Lung microvascular endothelial cell (primary cell): ENCODE data around the gene CCT2. TPM values are rescaled to one million over a fixed set of nuclear protein-coding genes. Genes with fewer than 3 reads are reported as not detected.
"Not testable (repeated sequence)": the region's sequence is repeated elsewhere in the genome, so short reads cannot be mapped to it uniquely, and the experiment has no call there.

Experiments used
- DNase-seq, 2 donors: peaks; one replicate each; pipeline versions ENCODE4 v3.0.0 to v3.0.0-alpha.2; 2010; ENCODE audit warnings: low read depth in 2 of 2
- total RNA-seq: library from RNA; depleted of rRNA; stranded (reverse); fragments of >200 nt; gene quantifications from 2 replicates; pipeline ENCODE4 v1.2.1, GENCODE V29; 2014

CCT2 gene
- total RNA-seq, 1 donor from 2014 or later, result 188 TPM

DNA sequence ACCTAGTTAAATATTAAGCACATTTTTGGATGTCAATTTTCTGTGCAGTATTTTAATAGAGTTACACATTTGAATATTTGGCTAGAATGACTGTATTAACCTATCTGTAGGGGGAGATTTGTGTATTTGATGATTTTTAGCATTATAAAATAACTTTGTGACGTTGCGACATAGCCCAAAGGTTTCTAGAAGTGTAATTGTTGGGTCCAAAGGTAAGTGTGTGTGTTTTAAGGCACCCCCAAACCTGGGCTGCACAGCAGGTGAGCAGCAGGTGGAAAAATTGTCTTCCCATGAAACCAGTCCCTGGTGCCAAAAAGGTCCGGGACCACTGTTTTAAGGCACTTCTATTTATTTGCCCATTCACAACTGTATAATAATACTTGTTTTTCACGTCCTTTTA is 3.3 kb downstream of the CCT2 start:
- no peak for DNase-seq

DNA sequence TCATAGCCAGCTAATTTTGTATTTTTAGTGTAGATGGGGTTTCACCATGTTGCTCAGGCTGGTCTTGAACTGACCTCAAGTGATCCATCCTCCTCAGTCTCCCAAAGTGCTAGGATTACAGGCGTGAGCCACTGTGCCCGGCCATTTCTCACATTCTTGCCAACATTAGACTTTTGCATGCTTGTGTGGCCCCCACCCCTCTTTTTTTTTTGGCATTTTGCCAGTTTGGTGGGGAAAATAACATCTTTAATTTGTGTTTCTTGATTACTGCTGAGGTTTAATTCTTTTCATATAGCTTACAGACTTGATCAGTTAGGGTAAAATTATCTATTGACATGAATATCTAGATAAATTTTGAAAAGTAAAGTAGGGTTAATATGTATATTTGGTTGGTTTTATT is 3.8 kb downstream of the CCT2 start:
- DNase-seq, result no peak

DNA sequence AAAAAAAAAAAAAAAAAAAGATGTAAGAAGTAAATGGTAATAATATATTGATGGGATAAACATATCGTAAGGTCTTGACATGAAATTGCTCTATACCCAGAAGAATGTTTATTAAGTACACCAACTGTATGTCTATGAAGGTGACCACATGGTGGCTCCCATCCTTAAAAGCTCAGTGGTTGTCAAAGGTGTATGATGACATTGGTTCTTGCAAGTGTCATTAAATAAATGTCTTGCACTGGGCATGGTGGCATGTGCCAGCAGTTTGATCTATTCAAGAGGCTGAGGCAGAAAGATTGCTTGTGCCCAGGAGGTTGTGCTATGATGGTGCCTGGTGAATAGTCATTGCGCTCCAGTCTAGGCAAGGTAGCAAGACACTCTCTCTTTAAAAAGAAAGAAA is 10.4 kb downstream of the CCT2 start:
- no peak for DNase-seq

DNA sequence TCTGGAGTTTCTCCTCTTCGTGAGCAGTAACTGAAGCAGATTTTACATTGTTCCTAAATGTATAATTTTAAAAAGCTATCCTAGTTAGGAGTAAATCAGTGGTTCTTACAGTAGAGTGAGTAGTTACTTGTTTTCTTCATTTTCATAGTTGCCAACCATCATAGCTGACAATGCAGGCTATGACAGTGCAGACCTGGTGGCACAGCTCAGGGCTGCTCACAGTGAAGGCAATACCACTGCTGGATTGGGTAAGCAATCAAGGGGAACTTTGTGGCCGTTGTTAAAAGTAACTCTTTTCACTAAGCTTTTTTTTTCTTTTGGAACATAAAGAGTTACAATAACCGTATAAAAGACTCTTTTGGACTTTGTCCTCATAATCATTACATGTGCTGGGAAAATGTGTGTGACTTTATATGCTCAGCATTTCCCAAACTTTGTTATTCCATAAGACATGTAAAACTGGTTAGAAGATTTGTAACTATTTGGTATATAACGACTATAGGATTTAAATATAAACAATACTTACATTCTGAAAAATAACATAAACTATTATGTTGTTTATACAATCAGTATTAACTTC is 13.0 kb downstream of the CCT2 start:
- no peak for DNase-seq

DNA sequence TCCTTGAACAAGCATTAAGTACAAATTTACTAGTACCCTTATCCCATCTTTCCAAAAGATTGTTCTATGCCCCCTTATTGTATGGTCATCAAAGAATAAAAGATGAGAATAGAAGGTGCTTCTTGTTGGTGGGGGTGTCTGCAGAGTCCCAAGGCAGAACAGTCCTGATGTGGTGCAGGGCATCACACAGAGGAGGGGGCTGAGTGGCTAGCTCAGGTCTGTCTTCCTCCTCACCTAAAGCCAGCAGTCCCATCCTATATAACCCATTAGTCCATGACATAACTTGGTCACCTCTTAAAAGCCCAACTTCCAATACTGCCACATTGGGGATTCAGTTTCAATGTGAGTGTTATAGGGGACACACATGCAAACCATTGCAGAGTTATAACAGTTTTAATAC is 15.5 kb downstream of the CCT2 start:
- DNase-seq, result no peak

DNA sequence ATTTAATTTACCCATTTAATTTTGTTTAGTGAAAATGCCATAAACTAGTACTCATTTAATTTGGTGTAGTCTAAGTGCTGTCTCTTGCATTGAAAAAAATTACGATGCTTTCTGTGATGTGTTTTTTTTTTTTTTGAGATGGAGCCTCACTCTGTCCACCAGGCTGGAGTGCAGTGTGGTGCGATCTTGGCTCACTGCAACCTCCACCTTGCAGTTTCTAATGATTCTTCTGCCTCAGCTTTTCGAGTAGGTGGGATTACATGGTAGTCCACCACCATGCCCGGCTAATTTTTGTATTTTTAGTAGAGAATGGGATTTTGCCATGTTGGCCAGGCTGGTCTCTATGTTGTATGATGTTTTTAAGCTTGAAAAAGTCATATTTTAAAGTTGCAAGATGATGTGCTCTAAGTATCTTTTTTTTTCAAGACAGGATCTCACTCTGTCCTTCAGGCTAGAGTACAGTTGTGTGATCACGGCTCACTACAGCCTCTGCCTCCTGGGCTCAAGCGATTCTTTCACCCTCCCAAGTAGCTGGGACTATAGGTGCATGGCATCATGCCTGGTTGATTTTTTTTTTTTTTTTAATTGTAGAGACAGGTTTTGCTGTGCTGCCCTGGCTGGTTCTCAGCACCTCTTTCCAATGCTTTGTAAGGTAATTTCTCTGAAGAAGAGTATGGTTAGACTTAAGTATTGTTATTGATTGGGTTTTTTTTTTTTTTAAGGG is 16.9 kb downstream of the CCT2 start:
- no peak for DNase-seq

DNA sequence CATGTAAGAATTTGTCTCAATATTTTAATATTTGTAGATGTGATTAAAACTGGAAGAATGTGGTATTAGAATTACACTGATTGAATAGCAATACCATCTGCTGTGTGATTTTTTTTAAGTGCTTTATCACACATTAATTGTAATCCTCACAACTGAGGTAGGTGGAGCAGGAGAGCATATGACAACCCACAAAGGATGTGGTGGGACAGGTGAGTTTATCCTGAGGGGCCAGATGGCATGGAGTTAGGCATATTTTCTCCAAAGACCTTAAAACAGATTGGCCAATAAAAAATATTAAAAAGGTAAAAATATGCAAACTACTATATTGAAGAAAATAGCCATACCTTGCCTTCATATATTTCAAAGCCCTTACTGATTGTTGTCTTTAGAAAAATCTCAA is 17.7 kb downstream of the CCT2 start:
- no peak for DNase-seq

DNA sequence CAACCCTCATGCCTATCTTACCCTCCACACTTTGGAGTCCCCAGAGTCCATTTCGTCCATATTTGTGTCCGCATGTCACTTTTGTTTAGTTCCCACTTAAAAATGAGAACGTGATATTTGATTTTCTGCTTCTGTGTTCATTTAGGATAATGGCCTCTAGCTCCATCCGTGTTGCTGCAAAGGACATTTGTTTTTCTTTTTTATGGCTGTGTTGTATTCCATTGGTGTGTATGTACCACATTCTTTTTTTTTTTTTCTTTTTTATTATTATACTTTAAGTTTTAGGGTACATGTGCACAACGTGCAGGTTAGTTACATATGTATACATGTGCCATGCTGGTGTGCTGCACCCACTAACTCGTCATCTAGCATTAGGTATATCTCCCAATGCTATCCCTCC is 18.3 kb downstream of the CCT2 start:
- not testable (repeated sequence) for DNase-seq

DNA sequence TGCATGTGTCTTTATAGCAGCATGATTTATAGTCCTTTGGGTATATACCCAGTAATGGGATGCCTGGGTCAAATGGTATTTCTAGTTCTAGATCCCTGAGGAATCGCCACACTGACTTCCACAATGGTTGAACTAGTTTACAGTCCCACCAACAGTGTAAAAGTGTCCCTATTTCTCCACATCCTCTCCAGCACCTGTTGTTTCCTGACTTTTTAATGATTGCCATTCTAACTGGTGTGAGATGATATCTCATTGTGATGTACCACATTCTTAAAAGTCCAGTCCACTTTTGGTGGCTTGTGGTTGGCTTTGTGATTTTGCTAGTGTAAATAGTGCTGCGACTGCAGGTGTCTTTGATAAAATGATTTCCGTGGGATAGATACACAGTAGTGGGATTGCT is 19.0 kb downstream of the CCT2 start:
- not testable (repeated sequence) for DNase-seq

DNA sequence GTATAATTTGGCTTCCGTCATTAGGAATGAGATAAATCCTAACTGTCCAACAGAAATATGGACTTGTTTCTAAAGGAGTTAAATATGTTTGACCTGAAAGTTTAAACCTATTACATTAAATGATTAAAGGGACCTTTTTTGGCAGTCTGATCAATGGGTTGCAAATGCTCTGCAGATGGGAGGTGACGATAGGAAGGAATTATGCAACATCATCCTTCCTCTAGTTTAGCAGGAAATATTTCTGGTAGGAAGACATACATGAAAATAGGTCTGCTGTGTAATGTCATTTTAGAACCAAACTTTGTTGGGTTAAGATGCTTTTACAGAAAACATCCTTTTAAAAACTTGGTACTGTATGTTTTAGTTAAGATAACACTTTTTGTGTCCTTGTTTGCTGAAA is 22.9 kb downstream of the CCT2 start:
- peak; percentile 42 to 75 for DNase-seq

DNA sequence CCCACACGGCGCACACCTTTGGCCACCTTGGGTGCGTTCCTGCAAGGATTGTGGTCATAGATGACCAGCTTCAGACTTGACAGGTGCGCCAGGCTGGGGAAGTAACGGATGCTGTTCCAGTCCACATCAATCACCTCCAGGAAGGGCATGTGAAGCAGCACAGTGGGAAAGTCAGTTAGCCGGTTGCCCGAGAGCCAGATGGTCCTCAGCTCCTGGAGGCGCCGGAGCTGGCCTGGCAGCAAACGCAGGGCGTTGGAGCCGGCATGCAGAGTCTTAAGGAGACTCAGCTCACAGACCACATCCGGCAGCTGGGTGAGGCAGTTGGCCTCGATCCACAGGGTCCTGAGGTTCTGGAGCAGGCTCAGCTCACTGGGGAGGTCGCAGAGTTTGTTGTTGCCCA is 24.9 kb downstream of the CCT2 start:
- no peak for DNase-seq

DNA sequence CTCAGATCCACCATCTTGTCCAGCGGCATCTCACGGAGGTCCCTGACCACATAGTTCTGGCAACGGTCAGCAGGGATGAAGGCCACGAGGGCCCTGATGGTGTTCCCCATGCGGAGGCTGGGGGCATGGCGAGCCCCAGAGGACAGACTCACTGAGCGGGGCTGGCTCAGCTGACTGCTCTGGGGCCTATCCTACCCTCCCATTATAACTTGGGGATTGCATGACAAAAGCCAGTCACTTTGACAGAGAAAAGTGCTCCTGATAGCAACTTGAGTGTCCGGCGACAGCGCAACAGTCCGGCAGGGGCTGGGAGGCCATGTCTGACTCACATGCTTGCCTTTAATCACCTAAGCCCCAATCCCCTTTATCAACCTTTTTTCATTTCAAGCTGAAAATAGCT is 25.5 kb downstream of the CCT2 start, which contains the start of gene LRRC10:
Gene LRRC10 (minus strand): TSS at position 179 of the 400 bp plus-strand sequence. CDS start 69 bp downstream, at position 110.
- no peak for DNase-seq

DNA sequence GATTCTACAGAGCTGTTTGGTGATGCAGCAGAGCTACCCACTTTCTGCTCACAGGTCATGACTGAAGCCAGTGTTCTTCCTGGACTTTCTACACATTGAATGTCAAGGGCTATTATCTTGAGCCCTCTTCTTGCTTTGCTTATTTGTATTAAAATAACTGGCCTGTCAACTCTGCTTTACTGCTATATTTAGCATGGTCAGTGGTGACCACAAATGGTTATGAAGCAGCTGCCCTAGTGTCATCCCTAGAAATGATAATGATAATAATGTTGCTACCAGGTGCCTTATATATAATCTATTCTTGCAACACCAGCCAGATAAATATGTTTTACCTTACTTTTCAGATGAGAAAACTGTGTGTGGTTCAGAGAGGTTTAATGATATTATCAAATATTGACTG is 28.1 kb downstream of the CCT2 start:
- no peak for DNase-seq

DNA sequence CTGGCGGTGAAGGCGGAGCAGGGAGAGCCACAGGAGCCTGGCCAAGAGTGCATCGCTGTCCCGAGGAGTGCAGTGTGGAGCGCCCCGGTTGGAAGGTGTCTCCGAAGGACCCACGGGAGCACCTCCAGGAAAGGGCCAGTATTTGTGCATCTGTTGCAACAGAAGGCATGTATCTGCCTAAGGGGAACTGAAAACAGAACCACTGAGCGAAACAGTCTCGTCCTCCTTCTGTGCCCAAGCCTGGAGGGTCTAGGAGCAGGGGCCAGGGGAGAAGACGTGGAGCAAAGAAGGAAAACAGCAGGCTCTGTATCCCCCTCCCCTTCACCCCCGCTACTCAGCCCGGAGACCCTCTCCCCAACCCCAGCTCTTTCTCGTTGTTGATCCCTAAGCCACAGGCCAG is 30.8 kb downstream of the CCT2 start:
- DNase-seq, result no peak

DNA sequence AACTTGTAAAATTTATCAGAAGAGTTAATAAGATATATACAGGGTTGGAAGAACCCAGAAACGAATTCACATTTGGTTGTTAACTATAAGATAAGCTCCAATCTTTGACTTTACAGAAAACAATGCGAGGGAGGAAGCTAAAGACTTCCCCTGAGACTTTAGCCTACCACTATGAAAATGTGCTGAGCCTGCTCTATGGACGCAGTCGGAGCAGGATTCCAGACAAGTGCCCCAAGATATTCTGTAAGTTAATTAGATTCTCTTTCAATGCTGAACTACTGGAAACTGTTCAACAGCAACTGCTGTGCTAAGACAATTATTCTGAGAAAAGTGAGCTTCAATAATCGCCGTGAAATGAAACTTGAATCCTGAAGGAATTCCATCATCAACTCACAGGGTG is 33.8 kb downstream of the CCT2 start:
- DNase-seq, result no peak

DNA sequence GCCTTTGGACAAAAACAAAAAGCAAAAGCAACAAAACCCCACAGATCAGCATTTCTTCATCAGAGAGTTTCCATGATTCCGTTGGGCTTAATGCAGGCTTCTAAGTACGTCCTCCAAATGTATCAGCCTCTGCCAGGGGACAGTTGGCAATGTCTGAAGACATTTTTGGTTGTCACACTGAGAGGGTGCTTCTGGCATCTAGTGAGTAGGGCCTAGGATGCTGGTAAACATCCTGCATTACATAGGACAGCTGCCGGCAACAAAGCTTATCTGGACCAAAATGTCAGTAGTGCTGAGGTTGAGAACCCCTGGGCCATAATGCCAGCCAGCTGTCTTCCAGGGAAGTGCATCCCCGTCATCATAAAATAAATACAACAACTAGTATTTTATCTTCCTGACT is 34.8 kb downstream of the CCT2 start:
- no peak for DNase-seq

DNA sequence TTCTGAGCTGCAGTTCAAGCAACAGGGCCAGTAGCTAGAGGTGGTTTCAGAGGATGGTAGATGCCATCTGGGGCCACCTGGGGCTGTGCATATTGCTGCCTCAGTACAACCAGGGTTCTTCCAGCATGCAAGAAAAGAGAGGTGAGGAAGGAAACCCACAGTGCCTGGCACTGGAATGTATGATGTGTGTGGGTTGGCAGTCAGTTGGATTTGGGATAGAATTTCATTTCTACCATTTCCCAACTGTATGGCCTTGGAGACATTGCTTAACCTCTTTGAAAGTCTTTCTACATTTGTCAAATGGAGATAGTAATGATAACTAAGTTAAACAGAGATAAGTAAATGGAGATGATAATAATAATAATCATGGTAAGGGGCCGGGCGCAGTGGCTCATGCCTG is 35.7 kb downstream of the CCT2 start:
- DNase-seq, result no peak

DNA sequence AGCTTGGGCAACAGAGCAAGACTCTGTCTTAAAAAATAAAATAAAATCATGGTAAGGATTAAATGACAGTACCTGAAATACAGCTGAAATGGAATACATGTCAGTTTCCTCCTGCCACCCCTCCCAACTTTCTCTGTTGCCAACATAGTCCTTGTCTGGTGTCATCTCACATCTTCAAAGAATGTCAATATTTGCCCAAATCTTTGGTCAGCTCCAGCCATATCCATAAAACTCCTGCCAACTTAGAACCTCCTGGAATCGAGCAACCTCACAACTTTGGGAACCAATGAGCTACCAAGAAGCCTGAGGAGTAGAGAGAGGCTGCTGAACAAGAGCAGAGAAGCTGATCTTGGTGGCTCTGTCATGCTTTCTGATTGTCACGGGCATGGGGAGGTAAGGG is 36.3 kb downstream of the CCT2 start:
- no peak for DNase-seq

DNA sequence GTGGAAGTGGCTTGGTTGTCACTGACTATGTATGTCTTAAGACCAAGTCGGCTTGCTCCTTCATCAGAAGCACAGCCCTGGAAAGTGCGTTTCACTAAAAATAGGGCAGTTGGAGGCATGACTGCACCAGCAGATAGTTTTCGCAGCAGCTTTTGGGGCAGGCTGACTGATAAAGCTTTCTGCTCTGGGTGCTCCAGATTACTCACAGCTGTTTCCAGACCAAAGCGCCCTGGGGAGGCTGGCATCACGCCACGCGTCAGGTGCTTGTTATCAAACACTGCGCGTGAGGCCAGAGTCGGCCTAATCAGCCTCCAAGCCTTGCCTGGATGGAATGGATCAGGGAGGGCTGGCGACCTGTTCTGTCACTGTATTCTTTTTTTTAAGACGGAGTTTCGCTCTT is 38.7 kb downstream of the CCT2 start:
- DNase-seq, result no peak

DNA sequence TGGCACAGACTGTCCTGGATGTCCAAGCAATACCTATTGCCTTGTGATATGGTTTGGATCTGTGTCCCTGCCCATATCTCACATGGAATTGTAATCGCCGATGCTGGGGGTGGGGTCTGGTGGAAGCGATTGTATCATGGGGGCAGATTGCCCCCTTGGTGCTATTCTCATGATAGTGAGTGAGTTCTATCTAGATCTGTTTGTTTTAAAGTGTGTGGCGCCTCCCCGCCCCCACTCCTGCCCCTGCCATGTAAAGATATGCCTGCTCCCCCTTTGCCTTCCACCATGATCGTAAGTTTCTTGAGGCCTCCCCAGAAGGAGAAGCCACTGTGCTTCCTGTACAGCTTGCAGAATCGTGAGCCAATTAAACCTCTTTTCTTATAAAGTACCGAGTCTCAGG is 42.2 kb downstream of the CCT2 start:
- DNase-seq, result no peak

DNA sequence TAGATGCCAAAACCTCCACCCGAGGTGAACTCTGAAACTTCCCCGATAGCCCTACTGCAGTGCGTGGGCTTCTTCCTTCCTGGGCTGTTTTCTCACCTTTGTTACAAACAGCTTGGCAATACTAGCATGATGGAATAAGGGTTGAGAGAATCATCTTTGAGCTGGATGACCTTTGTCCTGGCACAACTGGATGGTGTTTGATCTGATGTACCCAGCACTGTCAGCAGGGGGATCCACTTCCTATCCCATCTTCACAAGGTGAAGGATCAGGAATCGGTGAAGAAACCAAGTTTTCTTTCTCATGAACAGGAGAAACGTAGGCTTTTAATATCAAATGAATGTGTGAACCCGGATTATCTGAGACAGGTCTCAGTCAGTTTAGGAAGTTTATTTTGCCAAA is 44.9 kb downstream of the CCT2 start:
- no peak for DNase-seq

DNA sequence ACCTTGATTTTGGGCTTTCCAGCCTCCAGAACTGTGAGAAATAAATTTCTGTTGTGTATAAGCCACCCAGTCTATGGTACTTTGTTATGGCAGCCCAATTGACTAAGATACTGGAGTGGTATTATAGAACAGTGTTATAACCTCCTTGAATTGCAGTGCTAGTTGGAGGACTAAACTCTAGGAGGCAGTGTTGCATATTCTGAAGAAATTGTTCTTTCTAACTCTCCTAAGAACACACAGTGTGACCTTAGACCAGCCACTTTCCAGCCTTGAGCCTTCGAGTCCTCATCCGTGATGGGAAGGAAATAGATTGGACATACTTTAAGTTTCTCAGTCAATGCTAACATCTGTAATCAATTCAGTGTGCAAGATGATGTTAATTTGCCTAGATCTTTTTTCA is 47.8 kb downstream of the CCT2 start:
- DNase-seq, result no peak

DNA sequence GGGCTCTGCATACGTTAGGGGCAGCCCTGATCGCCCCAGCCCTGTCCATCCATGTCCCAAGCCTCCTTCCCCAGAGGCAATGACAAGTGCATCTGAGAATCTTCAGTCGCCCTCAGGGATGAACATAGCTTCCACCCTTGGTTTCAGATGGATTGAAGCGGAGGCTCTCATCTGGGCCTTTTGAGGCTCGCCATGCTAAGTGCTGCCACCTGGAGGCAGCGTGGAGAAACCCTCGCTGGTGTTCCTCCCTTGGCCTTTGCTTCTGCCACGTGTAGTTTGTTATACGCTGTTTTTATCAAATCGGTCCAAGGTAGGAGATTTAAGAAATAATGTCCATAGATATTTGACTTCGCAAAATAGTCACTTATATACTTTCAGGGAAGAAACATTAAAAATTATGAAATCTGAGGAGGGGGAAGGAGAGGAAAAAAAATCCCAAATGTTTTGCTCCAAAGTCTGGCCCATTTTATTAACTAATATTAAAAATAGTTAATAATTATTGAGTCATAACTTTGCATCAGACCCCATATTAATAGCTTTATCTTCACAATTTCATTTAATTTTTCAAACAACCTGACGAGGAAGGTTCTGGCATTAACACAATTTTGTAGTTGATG is 54.2 kb downstream of the CCT2 start:
- peak; percentile 80 to 81 for DNase-seq
